ENCODE results near the gene RNF180.

DNA sequence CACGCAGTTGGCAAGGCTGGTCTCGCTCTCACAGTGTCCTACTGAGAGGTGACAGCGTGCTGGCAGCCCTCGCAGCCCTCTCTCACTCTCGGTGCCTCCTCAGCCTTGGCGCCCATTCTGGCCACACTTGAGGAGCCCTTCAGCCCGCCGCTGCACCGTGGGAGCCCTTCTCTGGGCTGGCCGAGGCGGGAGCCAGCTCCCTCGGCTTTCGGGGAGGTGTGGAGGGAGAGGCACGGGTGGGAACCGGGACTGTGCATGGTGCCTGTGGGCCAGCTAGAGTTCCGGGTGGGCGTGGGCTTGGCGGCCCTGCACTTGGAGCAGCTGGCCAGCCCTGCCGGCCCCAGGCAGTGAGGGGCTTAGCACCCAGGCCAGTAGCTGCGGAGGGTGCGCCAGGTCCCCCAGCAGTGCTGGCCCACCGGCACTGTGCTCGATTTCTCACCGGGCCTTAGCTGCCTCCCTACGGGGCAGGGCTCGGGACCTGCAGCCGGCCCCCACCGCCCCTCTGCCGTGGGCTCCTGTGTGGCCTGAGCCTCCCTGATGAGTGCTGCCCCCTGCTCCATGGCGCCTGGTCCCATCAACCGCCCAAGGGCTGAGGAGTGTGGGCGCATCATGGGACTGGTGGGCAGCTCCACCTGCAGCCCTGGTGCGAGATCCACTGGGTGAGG, 15.7 kb upstream of the RNF180 start:
- TF ChIP-seq ZSCAN20 (CRISPR knock-in tag; IDR thresholded peaks at IDR 0.05; ENCODE audit: borderline replicate concordance) (no peak), PTBP1 (IDR thresholded peaks at IDR 0.05; ENCODE audit: low read depth, low read length, poor library complexity, severe bottlenecking) (no peak), FOXK1 (CRISPR knock-in tag; IDR thresholded peaks at IDR 0.05; ENCODE audit: borderline replicate concordance, low read depth) (no peak), CREB1 (IDR thresholded peaks at IDR 0.05) (no peak), CREB1 (CRISPR knock-in tag; IDR thresholded peaks at IDR 0.05) (no peak)
- TF ChIP-seq, protein P1, sequence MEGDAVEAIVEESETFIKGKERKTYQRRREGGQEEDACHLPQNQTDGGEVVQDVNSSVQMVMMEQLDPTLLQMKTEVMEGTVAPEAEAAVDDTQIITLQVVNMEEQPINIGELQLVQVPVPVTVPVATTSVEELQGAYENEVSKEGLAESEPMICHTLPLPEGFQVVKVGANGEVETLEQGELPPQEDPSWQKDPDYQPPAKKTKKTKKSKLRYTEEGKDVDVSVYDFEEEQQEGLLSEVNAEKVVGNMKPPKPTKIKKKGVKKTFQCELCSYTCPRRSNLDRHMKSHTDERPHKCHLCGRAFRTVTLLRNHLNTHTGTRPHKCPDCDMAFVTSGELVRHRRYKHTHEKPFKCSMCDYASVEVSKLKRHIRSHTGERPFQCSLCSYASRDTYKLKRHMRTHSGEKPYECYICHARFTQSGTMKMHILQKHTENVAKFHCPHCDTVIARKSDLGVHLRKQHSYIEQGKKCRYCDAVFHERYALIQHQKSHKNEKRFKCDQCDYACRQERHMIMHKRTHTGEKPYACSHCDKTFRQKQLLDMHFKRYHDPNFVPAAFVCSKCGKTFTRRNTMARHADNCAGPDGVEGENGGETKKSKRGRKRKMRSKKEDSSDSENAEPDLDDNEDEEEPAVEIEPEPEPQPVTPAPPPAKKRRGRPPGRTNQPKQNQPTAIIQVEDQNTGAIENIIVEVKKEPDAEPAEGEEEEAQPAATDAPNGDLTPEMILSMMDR (CRISPR knock-in tag; IDR thresholded peaks at IDR 0.05), result no peak
- TF ChIP-seq, protein P2, sequence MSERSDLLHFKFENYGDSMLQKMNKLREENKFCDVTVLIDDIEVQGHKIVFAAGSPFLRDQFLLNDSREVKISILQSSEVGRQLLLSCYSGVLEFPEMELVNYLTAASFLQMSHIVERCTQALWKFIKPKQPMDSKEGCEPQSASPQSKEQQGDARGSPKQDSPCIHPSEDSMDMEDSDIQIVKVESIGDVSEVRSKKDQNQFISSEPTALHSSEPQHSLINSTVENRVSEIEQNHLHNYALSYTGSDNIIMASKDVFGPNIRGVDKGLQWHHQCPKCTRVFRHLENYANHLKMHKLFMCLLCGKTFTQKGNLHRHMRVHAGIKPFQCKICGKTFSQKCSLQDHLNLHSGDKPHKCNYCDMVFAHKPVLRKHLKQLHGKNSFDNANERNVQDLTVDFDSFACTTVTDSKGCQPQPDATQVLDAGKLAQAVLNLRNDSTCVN (CRISPR knock-in tag; IDR thresholded peaks at IDR 0.05; ENCODE audit: borderline replicate concordance), result no peak

Measured in HepG2 (cell line).